ENCODE results near the gene SPECC1L. TPM values are rescaled to one million over a fixed set of nuclear protein-coding genes. Genes with fewer than 3 reads are reported as not detected.

The SPECC1L gene
- total and polyA plus RNA-seq, 10 of the 15 experiments (the other 5 are each of a cell fraction or from before 2014, with no cell fraction given), result 1.9 to 40.6 (median 19.1) TPM

DNA sequence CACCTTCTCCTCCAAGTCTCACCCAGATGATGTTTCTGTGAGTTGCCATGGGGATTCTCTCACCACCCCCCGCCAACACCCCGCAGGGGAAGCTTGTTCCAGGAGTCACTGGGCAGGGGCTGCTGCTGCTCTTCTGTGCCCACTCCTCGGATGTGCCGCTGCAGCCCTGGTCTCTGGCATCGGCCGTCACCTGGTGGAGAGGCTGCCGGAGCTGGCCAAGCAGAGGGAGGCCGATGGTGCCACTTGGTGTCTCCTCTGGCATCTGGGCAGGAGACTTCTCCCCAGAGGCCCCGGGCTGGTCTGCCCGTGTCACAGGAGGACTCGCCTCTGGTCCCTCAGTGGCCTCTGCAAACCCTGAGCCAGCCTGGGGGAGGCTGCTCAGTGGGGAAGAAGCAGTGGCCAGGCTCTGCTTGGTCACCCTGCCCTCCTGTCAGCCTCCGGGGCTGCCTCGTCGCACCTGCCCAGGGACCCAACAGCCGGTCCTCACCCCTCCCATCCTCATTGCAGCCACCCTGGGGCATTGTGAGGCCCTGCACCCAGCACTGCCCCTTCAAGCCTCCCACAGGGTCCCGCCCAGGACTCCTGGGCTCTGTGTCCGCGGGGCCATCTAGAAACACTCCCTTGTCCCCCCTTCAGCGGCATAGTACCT, 156.3 kb downstream of the SPECC1L start (continued):
- TF ChIP-seq, protein P1, sequence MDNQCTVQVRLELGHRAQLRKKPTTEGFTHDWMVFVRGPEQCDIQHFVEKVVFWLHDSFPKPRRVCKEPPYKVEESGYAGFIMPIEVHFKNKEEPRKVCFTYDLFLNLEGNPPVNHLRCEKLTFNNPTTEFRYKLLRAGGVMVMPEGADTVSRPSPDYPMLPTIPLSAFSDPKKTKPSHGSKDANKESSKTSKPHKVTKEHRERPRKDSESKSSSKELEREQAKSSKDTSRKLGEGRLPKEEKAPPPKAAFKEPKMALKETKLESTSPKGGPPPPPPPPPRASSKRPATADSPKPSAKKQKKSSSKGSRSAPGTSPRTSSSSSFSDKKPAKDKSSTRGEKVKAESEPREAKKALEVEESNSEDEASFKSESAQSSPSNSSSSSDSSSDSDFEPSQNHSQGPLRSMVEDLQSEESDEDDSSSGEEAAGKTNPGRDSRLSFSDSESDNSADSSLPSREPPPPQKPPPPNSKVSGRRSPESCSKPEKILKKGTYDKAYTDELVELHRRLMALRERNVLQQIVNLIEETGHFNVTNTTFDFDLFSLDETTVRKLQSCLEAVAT (IDR thresholded peaks at IDR 0.05), result peak; percentile 30
- 0 out of 3 replicates have a peak, but pooled peaks have one; percentile 28 for TF ChIP-seq POU2F2 (IDR thresholded peaks at IDR 0.05; ENCODE audit: borderline replicate concordance, low read depth, low read length)

DNA sequence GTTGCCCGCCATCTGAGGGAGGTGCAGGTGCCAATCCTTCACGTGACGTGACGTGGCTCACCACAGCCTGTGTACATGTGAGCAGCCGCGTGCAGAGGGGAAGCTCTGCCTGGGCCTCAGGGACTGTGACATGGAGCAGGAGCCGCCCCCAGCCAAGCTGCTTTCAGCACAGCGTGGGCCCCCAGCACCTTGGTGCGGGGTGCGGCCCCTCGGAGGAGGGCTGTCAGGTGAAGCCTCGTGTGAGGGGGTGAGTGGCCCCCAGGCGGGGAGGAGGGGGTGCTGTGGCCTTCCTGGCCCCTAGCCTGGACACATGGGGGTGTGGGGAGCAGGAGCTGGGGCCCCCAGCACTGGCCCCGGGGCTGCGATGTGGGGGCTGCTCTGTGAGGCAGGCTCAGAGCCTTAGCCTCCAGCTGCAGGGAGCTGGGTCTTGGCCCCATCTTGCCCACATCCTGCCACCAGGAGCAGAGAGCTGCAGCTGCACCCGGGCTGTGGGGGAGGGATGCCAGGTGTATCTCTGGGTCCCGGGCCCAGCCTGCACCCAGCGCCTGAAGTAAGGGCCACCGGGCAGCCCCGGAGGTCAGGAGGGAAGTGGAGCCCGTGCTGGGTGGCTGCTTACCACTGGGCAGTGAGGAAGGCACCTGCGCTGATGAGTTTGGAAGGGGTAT, 157.0 kb downstream of the SPECC1L start, which contains the start of gene ADORA2A:
ADORA2A (plus strand) TSS at position 100 of the 665 bp plus-strand sequence. CDS start 5,806 bp downstream, outside the sequence.
- peak; percentile 64 for ATAC-seq
- SMC1A ChIA-PET (ENCODE audit: uncharacterized antibody, unreplicated experiment), result interaction anchor here (0.6 to 8.9 kb wide), 10 partner anchors 9 to 185 kb away, joined by 3 to 48 read pairs (median 6); no protein-coding TSS in a partner anchor
- peak; percentile 35 for DNase-seq (ENCODE audit: low read depth, low spot score)
- Histone ChIP-seq H4K20me1 (ENCODE audit: control insufficient read depth, insufficient read depth) (no peaks in the 10 kb centered on the region), H3K9me3 (replicated peaks; ENCODE audit: control insufficient read depth, insufficient read depth, low read length) (no peaks in the 10 kb centered on the region), H3K4me2 (ENCODE audit: control insufficient read depth, insufficient read depth) (peak within 1 kb of the TSS; percentile 83), H3K79me2 (ENCODE audit: control insufficient read depth, insufficient read depth, low read length) (peaks cover 77% of the 10 kb centered on the region), H2AFZ (ENCODE audit: control insufficient read depth, low read depth, low read length) (peak within 1 kb of the TSS; percentile 86), H3K4me3 (peak within 1 kb of the TSS; percentile 60), H3K27ac (ENCODE audit: control insufficient read depth, insufficient read depth) (peak within 1 kb of the TSS; percentile 89), H3K27me3 (replicated peaks in 1 of 2; ENCODE audit: control insufficient read depth in 2 of 2, insufficient read depth in 2 of 2, low read length in 1 of 2) (no peaks in the 10 kb centered on the region), H3K4me1 (ENCODE audit: control insufficient read depth, insufficient read depth, low read length) (peaks cover 44% of the 10 kb centered on the region), H3K36me3 (ENCODE audit: control insufficient read depth in 2 of 2, insufficient read depth in 2 of 2, low read length in 1 of 2) (no peaks in the 10 kb centered on the region), H3K9ac (ENCODE audit: control insufficient read depth, insufficient read depth, low read length) (peak within 1 kb of the TSS; percentile 73)
- WGBS (ENCODE audit: insufficient coverage, insufficient replicate concordance, low lambda C conversion rate, missing lambda C conversion rate), result 3% methylated on average over 22 of the region's 22 CpGs
- RAD21 ChIA-PET (ENCODE audit: unreplicated experiment), result interaction anchor here (0.9 to 10.4 kb wide), 9 partner anchors 8 to 127 kb away, joined by 3 to 107 read pairs (median 8); partner anchors contain the start of gene GUCD1
- FAIRE-seq, result peak; percentile 49
- POLR2A ChIA-PET, result interaction anchor here (0.7 to 3.0 kb wide), 10 partner anchors 10 to 128 kb away, joined by 3 to 24 read pairs (median 5); partner anchors contain the start of gene GUCD1
- no TSS peak for BruUV-seq (replicated peaks)
- CTCF ChIA-PET, result interaction anchor here (1.0 to 19.9 kb wide), 8 partner anchors 9 to 104 kb away, joined by 3 to 332 read pairs (median 8); no protein-coding TSS in a partner anchor
- in situ Hi-C loops (cut with MboI), result no loop called here
- intact Hi-C loops (cut with micrococcal nuclease; ENCODE audit: unreplicated experiment), result no loop called here
- TF ChIP-seq RUNX3 (IDR thresholded peaks at IDR 0.05; ENCODE audit: low read length) (no peak), ZNF24 (IDR thresholded peaks at IDR 0.05) (no peak), TAF1 (IDR thresholded peaks at IDR 0.05; ENCODE audit: borderline replicate concordance, low read depth, low read length) (peak; percentile 18; the same call in 1 of the 2 replicates), HDAC2 (IDR thresholded peaks at IDR 0.05) (no peak), NRF1 (conservative IDR thresholded peaks at IDR 0.05; ENCODE audit: low read depth, low read length) (no peak), RELA (IDR thresholded peaks at IDR 0.05; ENCODE audit: borderline replicate concordance, partially characterized antibody) (peak; percentile 49), JUND (IDR thresholded peaks at IDR 0.05; ENCODE audit: low read depth, low read length) (no peak), CBX5 (IDR thresholded peaks at IDR 0.05; ENCODE audit: low read depth) (no peak), SMC3 (IDR thresholded peaks at IDR 0.05; ENCODE audit: borderline replicate concordance, low read length) (peak; percentile 18; the same call in 1 of the 2 replicates), BACH1 (IDR thresholded peaks at IDR 0.05; ENCODE audit: borderline replicate concordance) (peak; percentile 46; the same call in 1 of the 2 replicates)
- TF ChIP-seq, protein P2, sequence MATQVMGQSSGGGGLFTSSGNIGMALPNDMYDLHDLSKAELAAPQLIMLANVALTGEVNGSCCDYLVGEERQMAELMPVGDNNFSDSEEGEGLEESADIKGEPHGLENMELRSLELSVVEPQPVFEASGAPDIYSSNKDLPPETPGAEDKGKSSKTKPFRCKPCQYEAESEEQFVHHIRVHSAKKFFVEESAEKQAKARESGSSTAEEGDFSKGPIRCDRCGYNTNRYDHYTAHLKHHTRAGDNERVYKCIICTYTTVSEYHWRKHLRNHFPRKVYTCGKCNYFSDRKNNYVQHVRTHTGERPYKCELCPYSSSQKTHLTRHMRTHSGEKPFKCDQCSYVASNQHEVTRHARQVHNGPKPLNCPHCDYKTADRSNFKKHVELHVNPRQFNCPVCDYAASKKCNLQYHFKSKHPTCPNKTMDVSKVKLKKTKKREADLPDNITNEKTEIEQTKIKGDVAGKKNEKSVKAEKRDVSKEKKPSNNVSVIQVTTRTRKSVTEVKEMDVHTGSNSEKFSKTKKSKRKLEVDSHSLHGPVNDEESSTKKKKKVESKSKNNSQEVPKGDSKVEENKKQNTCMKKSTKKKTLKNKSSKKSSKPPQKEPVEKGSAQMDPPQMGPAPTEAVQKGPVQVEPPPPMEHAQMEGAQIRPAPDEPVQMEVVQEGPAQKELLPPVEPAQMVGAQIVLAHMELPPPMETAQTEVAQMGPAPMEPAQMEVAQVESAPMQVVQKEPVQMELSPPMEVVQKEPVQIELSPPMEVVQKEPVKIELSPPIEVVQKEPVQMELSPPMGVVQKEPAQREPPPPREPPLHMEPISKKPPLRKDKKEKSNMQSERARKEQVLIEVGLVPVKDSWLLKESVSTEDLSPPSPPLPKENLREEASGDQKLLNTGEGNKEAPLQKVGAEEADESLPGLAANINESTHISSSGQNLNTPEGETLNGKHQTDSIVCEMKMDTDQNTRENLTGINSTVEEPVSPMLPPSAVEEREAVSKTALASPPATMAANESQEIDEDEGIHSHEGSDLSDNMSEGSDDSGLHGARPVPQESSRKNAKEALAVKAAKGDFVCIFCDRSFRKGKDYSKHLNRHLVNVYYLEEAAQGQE (IDR thresholded peaks at IDR 0.05; ENCODE audit: low read depth, low read length), result no peak
- TF ChIP-seq, protein P3, sequence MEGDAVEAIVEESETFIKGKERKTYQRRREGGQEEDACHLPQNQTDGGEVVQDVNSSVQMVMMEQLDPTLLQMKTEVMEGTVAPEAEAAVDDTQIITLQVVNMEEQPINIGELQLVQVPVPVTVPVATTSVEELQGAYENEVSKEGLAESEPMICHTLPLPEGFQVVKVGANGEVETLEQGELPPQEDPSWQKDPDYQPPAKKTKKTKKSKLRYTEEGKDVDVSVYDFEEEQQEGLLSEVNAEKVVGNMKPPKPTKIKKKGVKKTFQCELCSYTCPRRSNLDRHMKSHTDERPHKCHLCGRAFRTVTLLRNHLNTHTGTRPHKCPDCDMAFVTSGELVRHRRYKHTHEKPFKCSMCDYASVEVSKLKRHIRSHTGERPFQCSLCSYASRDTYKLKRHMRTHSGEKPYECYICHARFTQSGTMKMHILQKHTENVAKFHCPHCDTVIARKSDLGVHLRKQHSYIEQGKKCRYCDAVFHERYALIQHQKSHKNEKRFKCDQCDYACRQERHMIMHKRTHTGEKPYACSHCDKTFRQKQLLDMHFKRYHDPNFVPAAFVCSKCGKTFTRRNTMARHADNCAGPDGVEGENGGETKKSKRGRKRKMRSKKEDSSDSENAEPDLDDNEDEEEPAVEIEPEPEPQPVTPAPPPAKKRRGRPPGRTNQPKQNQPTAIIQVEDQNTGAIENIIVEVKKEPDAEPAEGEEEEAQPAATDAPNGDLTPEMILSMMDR (IDR thresholded peaks at IDR 0.05 in 2 of 3, conservative IDR thresholded peaks at IDR 0.05 in 1 of 3; ENCODE audit: control insufficient read depth in 2 of 3, extremely low read depth in 1 of 3, insufficient read depth in 1 of 3, low read depth in 3 of 3, low read length in 3 of 3), result no peak
